Caco-2 (cell line): ENCODE data around the gene CACNA1I. TPM values are rescaled to one million over a fixed set of nuclear protein-coding genes. Genes with fewer than 3 reads are reported as not detected.
A peak's percentile ranks its signal among the peaks of the same experiment; 100 is the strongest.

Source experiments
- BruUV-seq: library from RNA; stranded (reverse); fragments of 400-500 nt; replicated peaks from 2 replicates; lab custom pipeline; 2021; lab: Mats Ljungman, UMichigan
- CTCF ChIA-PET: fragments of 300-600 bp; sonication (Branson Sonifier 250); formaldehyde crosslinking; loops from one replicate; lab custom pipeline; 2022; ENCODE audit warnings: antibody characterized with exemption; lab: Charles Lee
- POLR2A ChIA-PET: fragments of 300-600 bp; sonication (Branson Sonifier 250); formaldehyde crosslinking; loops from one replicate; lab custom pipeline; 2022; ENCODE audit warnings: antibody characterized with exemption; lab: Charles Lee
- DNase-seq, 2 experiments: peaks; one replicate each; pipeline versions ENCODE4 v3.0.0 to v3.0.0-alpha.2; 2020 to 2022
- H3K27me3 ChIP-seq: replicated peaks from 2 replicates; pipeline ENCODE4 v1.6.0; 2011; ENCODE audit warnings: low read length; ENCODE audit not compliant: control insufficient read depth, insufficient read depth
- H3K36me3 ChIP-seq: 2 replicates; pipeline ENCODE4 v1.5.1; 2011; ENCODE audit warnings: low read length; ENCODE audit not compliant: control insufficient read depth, insufficient read depth
- H3K4me1 ChIP-seq: fragments of 250-450 bp; sonication (Bioruptor Pico); 2 replicates; pipeline ENCODE4 v1.5.1; 2020; ENCODE audit warnings: mild to moderate bottlenecking
- H3K4me3 ChIP-seq: 2 replicates; pipeline ENCODE4 v1.5.1; 2011; ENCODE audit warnings: low read depth, mild to moderate bottlenecking, control low read depth, low read length
- H3K9me3 ChIP-seq: fragments of 250-450 bp; sonication (Bioruptor Pico); 2 replicates; pipeline ENCODE4 v1.5.1; 2020; ENCODE audit warnings: mild to moderate bottlenecking, moderate library complexity
- H3K27ac Mint-ChIP-seq: one replicate; pipeline ENCODE4 v1.8.0; 2022; ENCODE audit warnings: mixed read lengths; ENCODE audit not compliant: unreplicated experiment
- H3K27me3 Mint-ChIP-seq: one replicate; pipeline ENCODE4 v1.8.0; 2022; ENCODE audit warnings: mixed read lengths; ENCODE audit not compliant: insufficient read depth, unreplicated experiment
- H3K36me3 Mint-ChIP-seq: one replicate; pipeline ENCODE4 v1.8.0; 2022; ENCODE audit warnings: mild to moderate bottlenecking, mixed read lengths; ENCODE audit not compliant: insufficient read depth, unreplicated experiment
- H3K4me1 Mint-ChIP-seq: one replicate; pipeline ENCODE4 v1.8.0; 2022; ENCODE audit warnings: low read depth, mixed read lengths; ENCODE audit not compliant: unreplicated experiment
- H3K4me3 Mint-ChIP-seq: one replicate; pipeline ENCODE4 v1.8.0; 2022; ENCODE audit warnings: mild to moderate bottlenecking, moderate library complexity, mixed read lengths; ENCODE audit not compliant: unreplicated experiment
- H3K9me3 Mint-ChIP-seq: one replicate; pipeline ENCODE4 v1.8.0; 2022; ENCODE audit warnings: mixed read lengths; ENCODE audit not compliant: unreplicated experiment
- intact Hi-C: fragments of 100-400 bp; cut with micrococcal nuclease; formaldehyde crosslinking; loops from one replicate; pipeline ENCODE4 v1.10.0; 2022; ENCODE audit not compliant: unreplicated experiment
- total RNA-seq: library from RNA; stranded (reverse); gene quantifications from 2 replicates; pipeline ENCODE4 v1.2.3, GENCODE V29; 2022
- TF ChIP-seq, protein P1 (sequence below), 2 experiments: fragments of 200-600 bp in 1 of 2; IDR thresholded peaks; 1 replicate in 1 of 2; 2 replicates in 1 of 2; pipeline versions ENCODE4 v1.5.1 to v1.8.0; 2011 to 2022; ENCODE audit warnings: antibody characterized with exemption in 1 of 2, control low read depth in 1 of 2, inconsistent platforms in 1 of 2, low read depth in 1 of 2, low read length in 1 of 2, mild to moderate bottlenecking in 1 of 2, moderate library complexity in 1 of 2; ENCODE audit not compliant: insufficient read depth in 1 of 2, severe bottlenecking in 1 of 2, unreplicated experiment in 1 of 2

Gene CACNA1I
- total RNA-seq, 1 experiment from 2014 or later, result not detected

DNA sequence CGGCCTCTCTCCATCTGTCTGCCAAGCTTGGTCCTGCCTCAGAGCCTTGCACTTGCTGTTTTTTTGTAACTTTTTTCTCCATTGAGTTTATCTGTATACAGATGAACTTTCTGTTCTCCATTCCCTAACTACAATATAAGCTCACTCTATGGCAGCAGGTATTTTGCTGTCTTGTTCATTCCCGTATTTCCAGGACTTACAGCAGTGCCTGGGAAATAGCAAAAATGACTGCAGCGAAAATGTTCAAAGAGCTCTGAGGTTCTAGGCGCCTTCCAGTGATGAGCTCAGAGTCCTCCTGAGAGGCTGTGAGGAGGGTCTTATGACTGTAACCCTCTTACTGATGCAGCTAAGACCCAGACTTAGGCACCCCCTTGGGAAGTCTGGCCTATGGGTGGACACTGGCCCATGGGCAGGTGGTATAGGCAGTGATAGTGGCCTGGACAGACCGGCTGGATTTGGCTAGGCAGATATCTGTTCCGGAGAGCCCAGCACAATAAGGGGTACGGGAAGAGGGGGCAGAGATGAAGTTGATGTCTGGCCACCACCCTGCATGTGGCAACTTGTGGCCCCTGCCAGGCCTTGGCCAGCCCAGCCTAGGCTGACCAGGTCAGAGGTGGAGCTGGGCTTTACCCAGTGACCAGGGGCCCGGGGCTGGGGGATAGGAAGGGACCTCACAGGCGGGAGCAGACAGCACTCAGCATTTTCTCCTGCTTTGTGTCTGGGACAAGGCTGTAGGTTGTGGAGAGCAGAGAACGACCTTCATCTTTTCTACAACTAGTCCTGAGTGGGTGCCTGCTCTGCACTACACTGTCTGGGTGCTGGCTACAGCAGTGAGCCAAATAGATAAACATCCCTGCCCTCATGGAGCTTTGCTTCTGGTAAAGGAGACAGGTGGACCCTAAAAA, 45.5 kb upstream of the CACNA1I start:
- Histone ChIP-seq H3K4me3 (no peak overlapping the region), H3K9me3 (no peaks in the 10 kb centered on the region), H3K36me3 (peaks cover 11% of the 10 kb centered on the region), H3K27me3 (no peaks in the 10 kb centered on the region), H3K4me1 (peaks cover 41% of the 10 kb centered on the region)
- ChIA-PET CTCF (interaction anchor here (1.2 kb wide), 1 partner anchor 11 kb away, joined by 4 read pairs; no protein-coding TSS in a partner anchor), POLR2A (interaction anchor here (0.6 to 1.4 kb wide), 2 partner anchors 27 to 53 kb away, joined by 7 to 11 read pairs; no protein-coding TSS in a partner anchor)
- H3K4me1 Mint-ChIP-seq, result peaks cover 41% of the 10 kb centered on the region
- intact Hi-C loops, result loop anchor here (5.0 to 10.0 kb wide), 2 partner anchors 180 to 208 kb away; partner anchors contain the start of genes RPL3 and SYNGR1
- DNase-seq, result peak in 1 of 2 experiments; percentile 16
- H3K9me3 Mint-ChIP-seq, result no peaks in the 10 kb centered on the region
- H3K36me3 Mint-ChIP-seq, result peaks cover 100% of the 10 kb centered on the region
- no TSS peak for BruUV-seq
- TF ChIP-seq, protein P1, sequence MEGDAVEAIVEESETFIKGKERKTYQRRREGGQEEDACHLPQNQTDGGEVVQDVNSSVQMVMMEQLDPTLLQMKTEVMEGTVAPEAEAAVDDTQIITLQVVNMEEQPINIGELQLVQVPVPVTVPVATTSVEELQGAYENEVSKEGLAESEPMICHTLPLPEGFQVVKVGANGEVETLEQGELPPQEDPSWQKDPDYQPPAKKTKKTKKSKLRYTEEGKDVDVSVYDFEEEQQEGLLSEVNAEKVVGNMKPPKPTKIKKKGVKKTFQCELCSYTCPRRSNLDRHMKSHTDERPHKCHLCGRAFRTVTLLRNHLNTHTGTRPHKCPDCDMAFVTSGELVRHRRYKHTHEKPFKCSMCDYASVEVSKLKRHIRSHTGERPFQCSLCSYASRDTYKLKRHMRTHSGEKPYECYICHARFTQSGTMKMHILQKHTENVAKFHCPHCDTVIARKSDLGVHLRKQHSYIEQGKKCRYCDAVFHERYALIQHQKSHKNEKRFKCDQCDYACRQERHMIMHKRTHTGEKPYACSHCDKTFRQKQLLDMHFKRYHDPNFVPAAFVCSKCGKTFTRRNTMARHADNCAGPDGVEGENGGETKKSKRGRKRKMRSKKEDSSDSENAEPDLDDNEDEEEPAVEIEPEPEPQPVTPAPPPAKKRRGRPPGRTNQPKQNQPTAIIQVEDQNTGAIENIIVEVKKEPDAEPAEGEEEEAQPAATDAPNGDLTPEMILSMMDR (IDR thresholded peaks at IDR 0.05; ENCODE audit: insufficient read depth in 1 of 2, low read depth in 1 of 2, low read length in 1 of 2, severe bottlenecking in 1 of 2, unreplicated experiment in 1 of 2), result no peak
- no peaks in the 10 kb centered on the region for H3K27me3 Mint-ChIP-seq
- H3K27ac Mint-ChIP-seq, result peak overlapping the region; percentile 98
- H3K4me3 Mint-ChIP-seq, result peak overlapping the region; percentile 37

DNA sequence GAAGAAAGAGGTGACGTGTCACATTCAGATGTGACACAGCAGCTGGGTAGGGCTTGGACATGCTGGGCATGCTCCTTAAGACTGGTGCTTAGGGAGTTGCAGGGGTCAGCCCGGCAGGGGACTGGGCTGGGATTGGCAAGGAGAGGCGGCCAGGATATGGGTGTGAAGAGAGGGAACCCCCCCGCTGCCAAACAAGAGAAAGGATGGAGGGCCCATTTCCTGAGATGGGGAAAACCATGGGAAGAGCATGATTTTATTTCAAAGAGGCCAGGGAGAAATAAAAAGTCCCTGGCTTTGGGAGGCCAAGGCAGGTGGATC, 44.9 kb upstream of the CACNA1I start:
- Histone ChIP-seq H3K4me1 (peaks cover 41% of the 10 kb centered on the region), H3K27me3 (no peaks in the 10 kb centered on the region), H3K36me3 (peaks cover 11% of the 10 kb centered on the region), H3K4me3 (no peak overlapping the region), H3K9me3 (no peaks in the 10 kb centered on the region)
- Mint-ChIP-seq H3K4me1 (peaks cover 44% of the 10 kb centered on the region), H3K27ac (peak overlapping the region; percentile 98), H3K9me3 (no peaks in the 10 kb centered on the region), H3K27me3 (no peaks in the 10 kb centered on the region), H3K4me3 (no peak overlapping the region), H3K36me3 (peaks cover 100% of the 10 kb centered on the region)
- TF ChIP-seq, protein P1 (IDR thresholded peaks at IDR 0.05; ENCODE audit: insufficient read depth in 1 of 2, low read depth in 1 of 2, low read length in 1 of 2, severe bottlenecking in 1 of 2, unreplicated experiment in 1 of 2), result no peak
- intact Hi-C loops, result loop anchor here (5.0 to 10.0 kb wide), 2 partner anchors 181 to 208 kb away; partner anchors contain the start of genes RPL3 and SYNGR1
- BruUV-seq, result no TSS peak
- DNase-seq, result no peak
- ChIA-PET POLR2A (no interaction called here), CTCF (no interaction called here)

DNA sequence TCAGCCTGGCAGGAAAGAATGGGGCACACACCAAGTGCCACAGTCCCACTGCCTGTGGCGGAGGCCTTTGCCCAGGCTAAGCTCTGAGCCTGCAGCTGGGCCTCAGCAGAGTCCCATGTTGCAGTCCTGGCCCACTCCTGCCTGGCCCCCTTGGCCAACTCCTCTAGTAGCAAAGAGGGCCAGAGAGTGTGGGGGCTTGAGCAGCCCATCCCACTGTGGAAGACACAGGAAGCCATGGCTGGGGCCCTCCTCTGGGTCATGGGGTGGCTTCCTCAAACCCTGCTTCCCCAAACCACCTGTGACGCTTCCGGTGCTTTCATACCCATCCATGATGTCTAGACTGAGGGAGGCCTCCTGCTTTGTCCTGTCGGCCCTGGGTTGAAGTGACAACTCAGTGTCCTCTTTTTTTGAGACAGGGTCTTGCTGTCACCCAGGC, 43.8 kb upstream of the CACNA1I start:
- TF ChIP-seq, protein P1 (IDR thresholded peaks at IDR 0.05; ENCODE audit: insufficient read depth in 1 of 2, low read depth in 1 of 2, low read length in 1 of 2, severe bottlenecking in 1 of 2, unreplicated experiment in 1 of 2), result no peak
- H3K27ac Mint-ChIP-seq, result peak overlapping the region; percentile 77

More for the DNA sequence above, 43.8 kb upstream of the CACNA1I start:
- H3K9me3 ChIP-seq, result no peaks in the 10 kb centered on the region
- H3K4me3 ChIP-seq, result no peak overlapping the region
- intact Hi-C loops, result loop anchor here (5.0 to 10.0 kb wide), 2 partner anchors 182 to 209 kb away; partner anchors contain the start of genes RPL3 and SYNGR1
- H3K4me1 ChIP-seq, result peaks cover 46% of the 10 kb centered on the region
- Mint-ChIP-seq H3K9me3 (no peaks in the 10 kb centered on the region), H3K4me1 (peaks cover 55% of the 10 kb centered on the region), H3K27me3 (no peaks in the 10 kb centered on the region), H3K4me3 (peak overlapping the region; percentile 26), H3K36me3 (peaks cover 99% of the 10 kb centered on the region)
- no peaks in the 10 kb centered on the region for H3K27me3 ChIP-seq
- BruUV-seq, result no TSS peak
- peaks cover 11% of the 10 kb centered on the region for H3K36me3 ChIP-seq
- CTCF ChIA-PET, result interaction anchor here (0.6 kb wide), 1 partner anchor 45 kb away, joined by 4 read pairs; no protein-coding TSS in a partner anchor
- peak in 1 of 2 experiments; percentile 23 for DNase-seq
- POLR2A ChIA-PET, result no interaction called here
